HL-60 (cell line): ENCODE data around the gene PDE3A.

Source experiments
- DNase-seq, 2 experiments: peaks; one replicate each; pipeline ENCODE4 v3.0.0-alpha.2; 2010 to 2020; ENCODE audit warnings: low read depth in 1 of 2, low spot score in 1 of 2
- H3K27ac ChIP-seq: fragments of 250-450 bp; sonication (Bioruptor Pico); replicated peaks from 2 replicates; pipeline ENCODE4 v1.5.1; 2020; ENCODE audit warnings: mild to moderate bottlenecking, moderate library complexity
- H3K27me3 ChIP-seq: fragments of 250-450 bp; sonication (Bioruptor Pico); 2 replicates; pipeline ENCODE4 v1.5.1; 2021; ENCODE audit warnings: mild to moderate bottlenecking, moderate library complexity; ENCODE audit not compliant: insufficient read depth, poor library complexity, severe bottlenecking
- H3K4me3 ChIP-seq: replicated peaks from 2 replicates; pipeline ENCODE4 v1.5.1; 2011; ENCODE audit warnings: mild to moderate bottlenecking, control low read depth, low read length; ENCODE audit not compliant: insufficient read depth
- GABPA ChIP-seq: IDR thresholded peaks from 2 replicates; pipeline ENCODE4 v1.6.1; 2012; ENCODE audit warnings: low read depth
- POLR2AphosphoS5 ChIP-seq: IDR thresholded peaks from 2 replicates; pipeline ENCODE4 v1.6.1; 2012; ENCODE audit warnings: low read depth
- SPI1 ChIP-seq: IDR thresholded peaks from 2 replicates; pipeline ENCODE4 v1.6.1; 2012; ENCODE audit warnings: low read depth, mild to moderate bottlenecking, borderline replicate concordance
- TF ChIP-seq, protein P1 (sequence below): IDR thresholded peaks from one replicate; pipeline ENCODE4 v1.5.1; 2011; ENCODE audit warnings: low read length, control low read depth, inconsistent platforms; ENCODE audit not compliant: insufficient read depth
- TF ChIP-seq, protein P2 (sequence below): IDR thresholded peaks from 2 replicates; pipeline ENCODE4 v1.6.1; 2012; ENCODE audit warnings: low read depth; ENCODE audit not compliant: insufficient replicate concordance

PDE3A gene

DNA sequence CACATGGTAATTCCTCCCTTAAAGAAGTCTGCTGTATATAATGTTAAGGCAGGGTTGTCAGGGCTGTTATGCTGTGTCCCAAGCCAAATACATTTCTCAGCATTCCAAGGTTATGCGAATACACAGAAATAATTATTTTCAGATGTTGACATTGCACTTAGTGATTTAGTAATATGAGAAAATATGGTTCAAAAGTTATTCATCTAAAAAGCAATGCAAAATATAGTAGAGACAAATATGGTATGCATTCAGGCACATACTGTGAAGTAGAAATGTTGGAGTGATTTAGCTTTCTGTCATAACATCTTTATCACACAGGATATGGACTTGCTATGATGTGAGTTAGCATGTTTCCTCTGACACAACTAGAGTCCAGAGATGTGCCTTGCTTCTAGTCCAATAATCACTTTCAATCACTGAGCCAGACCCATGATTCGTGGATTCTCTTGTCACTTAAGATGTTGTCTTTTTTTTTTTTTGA is 70.0 kb downstream of the PDE3A start:
- H3K27ac ChIP-seq = no peak overlapping the region
- H3K27me3 ChIP-seq = no peaks in the 10 kb centered on the region
- no peak for DNase-seq
- H3K4me3 ChIP-seq = no peak overlapping the region
- TF ChIP-seq GABPA (no peak), POLR2AphosphoS5 (no peak), SPI1 (no peak)
- TF ChIP-seq, protein P1, sequence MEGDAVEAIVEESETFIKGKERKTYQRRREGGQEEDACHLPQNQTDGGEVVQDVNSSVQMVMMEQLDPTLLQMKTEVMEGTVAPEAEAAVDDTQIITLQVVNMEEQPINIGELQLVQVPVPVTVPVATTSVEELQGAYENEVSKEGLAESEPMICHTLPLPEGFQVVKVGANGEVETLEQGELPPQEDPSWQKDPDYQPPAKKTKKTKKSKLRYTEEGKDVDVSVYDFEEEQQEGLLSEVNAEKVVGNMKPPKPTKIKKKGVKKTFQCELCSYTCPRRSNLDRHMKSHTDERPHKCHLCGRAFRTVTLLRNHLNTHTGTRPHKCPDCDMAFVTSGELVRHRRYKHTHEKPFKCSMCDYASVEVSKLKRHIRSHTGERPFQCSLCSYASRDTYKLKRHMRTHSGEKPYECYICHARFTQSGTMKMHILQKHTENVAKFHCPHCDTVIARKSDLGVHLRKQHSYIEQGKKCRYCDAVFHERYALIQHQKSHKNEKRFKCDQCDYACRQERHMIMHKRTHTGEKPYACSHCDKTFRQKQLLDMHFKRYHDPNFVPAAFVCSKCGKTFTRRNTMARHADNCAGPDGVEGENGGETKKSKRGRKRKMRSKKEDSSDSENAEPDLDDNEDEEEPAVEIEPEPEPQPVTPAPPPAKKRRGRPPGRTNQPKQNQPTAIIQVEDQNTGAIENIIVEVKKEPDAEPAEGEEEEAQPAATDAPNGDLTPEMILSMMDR = no peak
- TF ChIP-seq, protein P2, sequence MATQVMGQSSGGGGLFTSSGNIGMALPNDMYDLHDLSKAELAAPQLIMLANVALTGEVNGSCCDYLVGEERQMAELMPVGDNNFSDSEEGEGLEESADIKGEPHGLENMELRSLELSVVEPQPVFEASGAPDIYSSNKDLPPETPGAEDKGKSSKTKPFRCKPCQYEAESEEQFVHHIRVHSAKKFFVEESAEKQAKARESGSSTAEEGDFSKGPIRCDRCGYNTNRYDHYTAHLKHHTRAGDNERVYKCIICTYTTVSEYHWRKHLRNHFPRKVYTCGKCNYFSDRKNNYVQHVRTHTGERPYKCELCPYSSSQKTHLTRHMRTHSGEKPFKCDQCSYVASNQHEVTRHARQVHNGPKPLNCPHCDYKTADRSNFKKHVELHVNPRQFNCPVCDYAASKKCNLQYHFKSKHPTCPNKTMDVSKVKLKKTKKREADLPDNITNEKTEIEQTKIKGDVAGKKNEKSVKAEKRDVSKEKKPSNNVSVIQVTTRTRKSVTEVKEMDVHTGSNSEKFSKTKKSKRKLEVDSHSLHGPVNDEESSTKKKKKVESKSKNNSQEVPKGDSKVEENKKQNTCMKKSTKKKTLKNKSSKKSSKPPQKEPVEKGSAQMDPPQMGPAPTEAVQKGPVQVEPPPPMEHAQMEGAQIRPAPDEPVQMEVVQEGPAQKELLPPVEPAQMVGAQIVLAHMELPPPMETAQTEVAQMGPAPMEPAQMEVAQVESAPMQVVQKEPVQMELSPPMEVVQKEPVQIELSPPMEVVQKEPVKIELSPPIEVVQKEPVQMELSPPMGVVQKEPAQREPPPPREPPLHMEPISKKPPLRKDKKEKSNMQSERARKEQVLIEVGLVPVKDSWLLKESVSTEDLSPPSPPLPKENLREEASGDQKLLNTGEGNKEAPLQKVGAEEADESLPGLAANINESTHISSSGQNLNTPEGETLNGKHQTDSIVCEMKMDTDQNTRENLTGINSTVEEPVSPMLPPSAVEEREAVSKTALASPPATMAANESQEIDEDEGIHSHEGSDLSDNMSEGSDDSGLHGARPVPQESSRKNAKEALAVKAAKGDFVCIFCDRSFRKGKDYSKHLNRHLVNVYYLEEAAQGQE = no peak

GRCh38 chr12:20439626-20440025 is 71.3 kb downstream of the PDE3A start:
- DNase-seq = no peak
- no peak for TF ChIP-seq SPI1
- TF ChIP-seq, protein P2 = no peak
- TF ChIP-seq GABPA = no peak
- no peak for TF ChIP-seq POLR2AphosphoS5
- TF ChIP-seq, protein P1 = no peak
- Histone ChIP-seq H3K27ac (no peak overlapping the region), H3K27me3 (no peaks in the 10 kb centered on the region), H3K4me3 (no peak overlapping the region)

DNA sequence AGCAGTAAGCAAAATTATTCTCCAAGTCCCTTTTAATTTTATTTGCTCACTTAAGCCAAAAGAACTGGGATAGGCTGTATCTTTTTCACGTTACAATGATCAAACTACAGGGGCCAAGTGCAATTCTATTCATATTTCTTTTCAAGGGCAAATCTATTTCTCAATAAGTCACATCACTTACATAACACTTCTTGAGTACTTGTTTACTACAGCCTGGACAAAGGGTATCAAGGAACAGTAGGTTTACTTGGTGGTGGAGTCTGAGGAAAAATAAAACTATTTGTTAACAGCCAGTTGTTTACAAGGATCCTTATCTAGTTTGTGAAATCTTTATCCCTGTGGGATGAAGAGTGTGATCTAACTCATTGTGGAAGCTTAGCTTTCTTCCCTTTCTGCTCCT is 72.1 kb downstream of the PDE3A start:
- Histone ChIP-seq H3K27ac (no peak overlapping the region), H3K4me3 (no peak overlapping the region), H3K27me3 (no peaks in the 10 kb centered on the region)
- no peak for DNase-seq
- TF ChIP-seq GABPA (no peak), SPI1 (no peak)
- TF ChIP-seq, protein P2 = no peak
- TF ChIP-seq, protein P1 = no peak
